A549 (cell line): ENCODE measurements around the gene ARHGAP31.

Experiments used
- KDM5A ChIP-seq: fragments of 200-600 bp; sonication (generic); IDR thresholded peaks from 2 replicates; pipeline ENCODE4 v1.6.1; 2016; ENCODE audit warnings: antibody characterized with exemption, mild to moderate bottlenecking
- MAFK ChIP-seq: fragments of 450-650 bp; IDR thresholded peaks from 2 replicates; pipeline ENCODE4 v1.6.1; 2014; ENCODE audit not compliant: partially characterized antibody
- MYC ChIP-seq: IDR thresholded peaks from 2 replicates; pipeline ENCODE4 v1.6.1; 2012; ENCODE audit warnings: mild to moderate bottlenecking, inconsistent platforms, low read length, improper control_type of control experiment, borderline replicate concordance
- NR3C1 ChIP-seq: fragments of >200 bp; sonication (Bioruptor Twin); formaldehyde crosslinking; IDR thresholded peaks from 3 replicates; pipeline ENCODE4 v1.6.1; 2017
- POLR2A ChIP-seq: IDR thresholded peaks from 2 replicates; pipeline ENCODE4 v1.6.1; 2012; ENCODE audit warnings: mild to moderate bottlenecking, low read length
- RARB ChIP-seq: fragments of 250-450 bp; sonication (Bioruptor Pico); IDR thresholded peaks from 2 replicates; pipeline ENCODE4 v1.8.0; 2021; ENCODE audit warnings: mild to moderate bottlenecking, moderate library complexity
- SMC3 ChIP-seq: fragments of >200 bp; sonication (Bioruptor Twin); formaldehyde crosslinking; IDR thresholded peaks from 3 replicates; pipeline ENCODE4 v1.6.1; 2018; ENCODE audit warnings: inconsistent platforms
- SREBF2 ChIP-seq: fragments of 450-650 bp; IDR thresholded peaks from 2 replicates; pipeline ENCODE4 v1.6.1; 2014; ENCODE audit warnings: mild to moderate bottlenecking, moderate library complexity
- TF ChIP-seq, protein P1 (sequence below): fragments of >200 bp; sonication (Bioruptor Twin); formaldehyde crosslinking; IDR thresholded peaks from 3 replicates; pipeline ENCODE4 v1.6.1; 2016
- TF ChIP-seq, protein P2 (sequence below): fragments of 200-600 bp; sonication (generic); IDR thresholded peaks from 2 replicates; pipeline ENCODE4 v1.6.1; 2016; ENCODE audit warnings: antibody characterized with exemption, mild to moderate bottlenecking, moderate library complexity
- TF ChIP-seq, protein P3 (sequence below): fragments of >200 bp; sonication (Bioruptor Twin); formaldehyde crosslinking; IDR thresholded peaks from 3 replicates; pipeline ENCODE4 v1.5.1; 2016

DNA sequence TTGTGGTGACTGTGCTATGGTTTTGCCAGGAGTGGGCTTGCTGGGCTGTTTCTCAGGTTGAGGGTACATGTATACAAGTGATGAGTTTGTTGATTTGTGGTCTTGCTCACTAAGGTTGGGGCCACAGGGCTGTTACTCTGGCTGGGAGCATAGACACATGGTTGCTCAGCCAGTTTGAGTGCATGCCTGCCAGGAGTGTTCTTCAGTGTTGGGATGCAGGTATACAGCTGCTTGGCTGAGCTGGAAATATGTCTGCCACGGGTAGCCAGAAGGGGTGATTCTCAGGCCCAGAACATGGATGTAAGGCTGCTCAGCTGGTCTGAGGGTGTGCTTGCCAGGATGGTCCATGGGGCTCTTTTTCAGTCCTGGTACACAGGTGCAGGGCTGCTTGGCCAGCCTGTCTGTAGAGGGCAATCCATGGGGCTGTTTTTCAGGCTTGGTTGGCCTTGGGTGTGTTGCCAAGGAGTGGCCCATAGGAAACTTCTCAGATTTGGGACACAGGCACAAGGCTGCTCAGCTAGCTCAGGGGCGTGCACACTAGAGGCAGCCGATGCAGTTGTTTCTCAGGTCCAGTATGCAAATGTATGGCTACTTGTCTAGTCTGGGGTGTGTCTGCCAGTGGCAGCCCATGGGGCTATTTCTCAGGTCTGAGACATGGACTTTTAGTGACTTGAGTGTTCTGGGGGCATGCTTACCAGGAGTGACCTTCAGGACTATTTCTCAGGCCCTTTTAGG lies 5.3 kb upstream of the ARHGAP31 start:
- TF ChIP-seq, protein P1, sequence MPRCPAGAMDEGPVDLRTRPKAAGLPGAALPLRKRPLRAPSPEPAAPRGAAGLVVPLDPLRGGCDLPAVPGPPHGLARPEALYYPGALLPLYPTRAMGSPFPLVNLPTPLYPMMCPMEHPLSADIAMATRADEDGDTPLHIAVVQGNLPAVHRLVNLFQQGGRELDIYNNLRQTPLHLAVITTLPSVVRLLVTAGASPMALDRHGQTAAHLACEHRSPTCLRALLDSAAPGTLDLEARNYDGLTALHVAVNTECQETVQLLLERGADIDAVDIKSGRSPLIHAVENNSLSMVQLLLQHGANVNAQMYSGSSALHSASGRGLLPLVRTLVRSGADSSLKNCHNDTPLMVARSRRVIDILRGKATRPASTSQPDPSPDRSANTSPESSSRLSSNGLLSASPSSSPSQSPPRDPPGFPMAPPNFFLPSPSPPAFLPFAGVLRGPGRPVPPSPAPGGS: no peak
- TF ChIP-seq POLR2A (no peak), RARB (CRISPR knock-in tag) (no peak), KDM5A (no peak), MAFK (no peak), SREBF2 (no peak), MYC (no peak), SMC3 (no peak), NR3C1 (no peak)
- TF ChIP-seq, protein P2, sequence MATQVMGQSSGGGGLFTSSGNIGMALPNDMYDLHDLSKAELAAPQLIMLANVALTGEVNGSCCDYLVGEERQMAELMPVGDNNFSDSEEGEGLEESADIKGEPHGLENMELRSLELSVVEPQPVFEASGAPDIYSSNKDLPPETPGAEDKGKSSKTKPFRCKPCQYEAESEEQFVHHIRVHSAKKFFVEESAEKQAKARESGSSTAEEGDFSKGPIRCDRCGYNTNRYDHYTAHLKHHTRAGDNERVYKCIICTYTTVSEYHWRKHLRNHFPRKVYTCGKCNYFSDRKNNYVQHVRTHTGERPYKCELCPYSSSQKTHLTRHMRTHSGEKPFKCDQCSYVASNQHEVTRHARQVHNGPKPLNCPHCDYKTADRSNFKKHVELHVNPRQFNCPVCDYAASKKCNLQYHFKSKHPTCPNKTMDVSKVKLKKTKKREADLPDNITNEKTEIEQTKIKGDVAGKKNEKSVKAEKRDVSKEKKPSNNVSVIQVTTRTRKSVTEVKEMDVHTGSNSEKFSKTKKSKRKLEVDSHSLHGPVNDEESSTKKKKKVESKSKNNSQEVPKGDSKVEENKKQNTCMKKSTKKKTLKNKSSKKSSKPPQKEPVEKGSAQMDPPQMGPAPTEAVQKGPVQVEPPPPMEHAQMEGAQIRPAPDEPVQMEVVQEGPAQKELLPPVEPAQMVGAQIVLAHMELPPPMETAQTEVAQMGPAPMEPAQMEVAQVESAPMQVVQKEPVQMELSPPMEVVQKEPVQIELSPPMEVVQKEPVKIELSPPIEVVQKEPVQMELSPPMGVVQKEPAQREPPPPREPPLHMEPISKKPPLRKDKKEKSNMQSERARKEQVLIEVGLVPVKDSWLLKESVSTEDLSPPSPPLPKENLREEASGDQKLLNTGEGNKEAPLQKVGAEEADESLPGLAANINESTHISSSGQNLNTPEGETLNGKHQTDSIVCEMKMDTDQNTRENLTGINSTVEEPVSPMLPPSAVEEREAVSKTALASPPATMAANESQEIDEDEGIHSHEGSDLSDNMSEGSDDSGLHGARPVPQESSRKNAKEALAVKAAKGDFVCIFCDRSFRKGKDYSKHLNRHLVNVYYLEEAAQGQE: no peak
- TF ChIP-seq, protein P3, sequence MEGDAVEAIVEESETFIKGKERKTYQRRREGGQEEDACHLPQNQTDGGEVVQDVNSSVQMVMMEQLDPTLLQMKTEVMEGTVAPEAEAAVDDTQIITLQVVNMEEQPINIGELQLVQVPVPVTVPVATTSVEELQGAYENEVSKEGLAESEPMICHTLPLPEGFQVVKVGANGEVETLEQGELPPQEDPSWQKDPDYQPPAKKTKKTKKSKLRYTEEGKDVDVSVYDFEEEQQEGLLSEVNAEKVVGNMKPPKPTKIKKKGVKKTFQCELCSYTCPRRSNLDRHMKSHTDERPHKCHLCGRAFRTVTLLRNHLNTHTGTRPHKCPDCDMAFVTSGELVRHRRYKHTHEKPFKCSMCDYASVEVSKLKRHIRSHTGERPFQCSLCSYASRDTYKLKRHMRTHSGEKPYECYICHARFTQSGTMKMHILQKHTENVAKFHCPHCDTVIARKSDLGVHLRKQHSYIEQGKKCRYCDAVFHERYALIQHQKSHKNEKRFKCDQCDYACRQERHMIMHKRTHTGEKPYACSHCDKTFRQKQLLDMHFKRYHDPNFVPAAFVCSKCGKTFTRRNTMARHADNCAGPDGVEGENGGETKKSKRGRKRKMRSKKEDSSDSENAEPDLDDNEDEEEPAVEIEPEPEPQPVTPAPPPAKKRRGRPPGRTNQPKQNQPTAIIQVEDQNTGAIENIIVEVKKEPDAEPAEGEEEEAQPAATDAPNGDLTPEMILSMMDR: no peak
